Measurements from ENCODE around the gene CYYR1.

The CYYR1 gene

GRCh38 chr21:26495283-26495849 is 77.7 kb downstream of the CYYR1 start:
- H3K9me3 ChIP-seq (ENCODE audit: control insufficient read depth, insufficient read depth, low read depth, low read length) = no peaks in the 10 kb centered on the region
- POLR2A ChIA-PET = no interaction called here
- TF ChIP-seq ZNF518A (tag by site-specific recombination; conservative IDR thresholded peaks at IDR 0.05; ENCODE audit: low read depth) (peak; percentile 77), ZNF660 (tag by site-specific recombination; IDR thresholded peaks at IDR 0.05) (no peak), ZNF37A (tag by site-specific recombination; IDR thresholded peaks at IDR 0.05) (no peak), PRDM10 (tag by site-specific recombination; IDR thresholded peaks at IDR 0.05) (peak; percentile 36; the same call in 1 of the 2 replicates), SETDB1 (IDR thresholded peaks at IDR 0.05; ENCODE audit: insufficient read length, low read length) (peak; percentile 51), YY1 (tag by site-specific recombination; IDR thresholded peaks at IDR 0.05) (no peak), SCRT2 (tag by site-specific recombination; IDR thresholded peaks at IDR 0.05) (peak; percentile 76), ZBTB21 (tag by site-specific recombination; IDR thresholded peaks at IDR 0.05) (0 out of 2 replicates have a peak, but pooled peaks have one; percentile 9), ZBTB44 (tag by site-specific recombination; IDR thresholded peaks at IDR 0.05) (no peak), ZNF555 (tag by site-specific recombination; conservative IDR thresholded peaks at IDR 0.05) (no peak), ZNF449 (tag by site-specific recombination; IDR thresholded peaks at IDR 0.05) (no peak), SP3 (tag by site-specific recombination; IDR thresholded peaks at IDR 0.05) (peak; percentile 47)
- H3K27ac ChIP-seq (ENCODE audit: extremely low read depth, low read depth, low read length) = no peak overlapping the region
- H3K4me3 ChIP-seq (ENCODE audit: low read depth, low read length) = no peak overlapping the region
- CTCF ChIA-PET = no interaction called here
- H3K4me1 ChIP-seq (ENCODE audit: control insufficient read depth, insufficient read depth, low read length) = no peaks in the 10 kb centered on the region
- H3K36me3 ChIP-seq (ENCODE audit: control insufficient read depth in 2 of 2, insufficient read depth in 1 of 2, low read length in 2 of 2) = no peaks in the 10 kb centered on the region

- Histone ChIP-seq H3K9me3 (ENCODE audit: control insufficient read depth, insufficient read depth, low read depth, low read length) (no peaks in the 10 kb centered on the region), H3K4me1 (ENCODE audit: control insufficient read depth, insufficient read depth, low read length) (no peaks in the 10 kb centered on the region), H3K27ac (ENCODE audit: extremely low read depth, low read depth, low read length) (no peak overlapping the region), H3K4me3 (ENCODE audit: low read depth, low read length) (no peak overlapping the region), H3K36me3 (ENCODE audit: control insufficient read depth in 2 of 2, insufficient read depth in 1 of 2, low read length in 2 of 2) (no peaks in the 10 kb centered on the region)
- POLR2A ChIA-PET = no interaction called here
- TF ChIP-seq PRDM6 (tag by site-specific recombination; IDR thresholded peaks at IDR 0.05) (no peak), ZNF280C (tag by site-specific recombination; IDR thresholded peaks at IDR 0.05) (no peak), KLF7 (tag by site-specific recombination; IDR thresholded peaks at IDR 0.05; ENCODE audit: borderline replicate concordance) (no peak), ZNF423 (tag by site-specific recombination; IDR thresholded peaks at IDR 0.05) (no peak), ZNF350 (tag by site-specific recombination; IDR thresholded peaks at IDR 0.05) (no peak), MYNN (tag by site-specific recombination; IDR thresholded peaks at IDR 0.05; ENCODE audit: borderline replicate concordance) (no peak)
- CTCF ChIA-PET = interaction anchor here (1.1 kb wide), 1 partner anchor 852 kb away, joined by 3 read pairs; the partner anchor contains the start of gene JAM2
Measured at GRCh38 chr21:26491663-26492062, 81.4 kb downstream of the CYYR1 start.
